Measurements from ENCODE around the gene SMAD7.

GRCh38 chr18:48993586-48993985 is 42.8 kb upstream of the SMAD7 start:
- TF ChIP-seq TARDBP (IDR thresholded peaks at IDR 0.05) (no peak), FOXK2 (IDR thresholded peaks at IDR 0.05) (no peak), SUZ12 (IDR thresholded peaks at IDR 0.05) (no peak), BHLHE40 (IDR thresholded peaks at IDR 0.05; ENCODE audit: borderline replicate concordance) (no peak)
